GM19351 (cell line): ENCODE measurements around the gene TAS1R1.

Experiments
- ATAC-seq: cut with Tn5 transposase; IDR thresholded peaks from one replicate; pipeline ENCODE4 v1.9.1; 2021; ENCODE audit warnings: mild to moderate bottlenecking, moderate library complexity; ENCODE audit not compliant: unreplicated experiment

The TAS1R1 gene

DNA sequence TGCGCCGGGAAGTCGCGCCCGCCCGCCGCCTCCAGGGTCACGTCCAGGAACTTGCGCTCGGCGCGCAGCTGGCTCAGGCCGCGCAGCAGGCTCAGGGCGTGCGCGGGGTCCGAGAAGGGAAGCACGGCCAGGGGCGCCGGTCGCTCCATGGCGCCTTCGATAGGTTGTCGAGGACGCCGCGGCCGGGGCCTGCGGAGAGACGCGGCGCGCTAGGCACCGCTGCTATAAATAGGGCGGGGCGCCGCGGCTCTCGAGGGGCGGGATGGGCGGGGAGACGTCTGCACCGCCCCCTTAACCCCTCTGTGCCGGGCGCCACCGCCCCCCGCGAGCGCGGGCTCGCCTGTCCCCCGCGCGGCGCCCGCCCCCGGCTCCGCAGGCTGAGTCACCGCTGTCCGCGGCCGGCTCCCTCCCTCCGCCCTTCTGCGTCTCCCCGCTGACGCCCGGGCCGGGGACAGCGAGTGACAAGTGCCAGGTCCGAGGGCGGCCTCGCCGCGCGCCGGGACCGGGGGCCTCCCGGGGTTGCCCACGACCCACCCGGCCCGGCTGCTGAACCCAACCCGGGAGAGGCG, 47.6 kb downstream of the TAS1R1 start, which contains the start of gene KLHL21:
Gene KLHL21, minus strand, starts transcription at position 201 of the 569 bp plus-strand sequence. Its CDS starts 52 bp downstream, at position 149.
- peak; percentile 47 for ATAC-seq

- peak; percentile 29 for ATAC-seq
Observed at GRCh38 chr1:6603238-6603914, 48.3 kb downstream of the TAS1R1 start.

DNA sequence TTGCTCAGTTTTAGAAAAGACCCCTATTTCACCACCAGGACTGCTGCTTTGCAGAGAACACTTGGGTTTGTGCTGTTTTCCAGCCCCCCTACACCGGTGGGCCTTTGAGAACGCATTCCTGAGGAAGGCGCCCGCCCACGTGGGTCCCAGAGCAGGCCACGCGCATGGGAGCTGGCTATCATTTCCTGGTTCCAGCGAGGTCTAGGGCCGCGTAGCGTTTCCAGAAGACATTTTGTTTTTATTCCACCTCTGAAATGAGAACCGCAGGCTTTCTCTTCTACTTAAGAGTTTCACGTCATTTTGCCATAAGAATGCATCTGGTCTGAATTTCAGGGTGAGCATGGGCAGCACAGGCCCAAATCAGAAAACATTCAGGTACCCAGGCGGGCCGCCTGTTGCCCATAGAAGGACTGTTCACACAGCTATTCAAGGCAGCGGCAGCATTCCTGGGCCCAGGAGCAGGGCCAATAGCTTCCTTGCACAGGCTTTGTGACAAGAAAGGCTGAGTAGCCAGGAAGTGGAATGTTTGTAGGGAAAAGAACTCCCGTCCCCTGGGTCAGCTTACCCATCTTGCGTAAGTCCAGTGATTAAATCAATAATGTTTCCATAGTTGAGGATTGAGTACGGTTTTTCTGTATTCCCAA, 48.9 kb downstream of the TAS1R1 start:
- ATAC-seq = no peak

DNA sequence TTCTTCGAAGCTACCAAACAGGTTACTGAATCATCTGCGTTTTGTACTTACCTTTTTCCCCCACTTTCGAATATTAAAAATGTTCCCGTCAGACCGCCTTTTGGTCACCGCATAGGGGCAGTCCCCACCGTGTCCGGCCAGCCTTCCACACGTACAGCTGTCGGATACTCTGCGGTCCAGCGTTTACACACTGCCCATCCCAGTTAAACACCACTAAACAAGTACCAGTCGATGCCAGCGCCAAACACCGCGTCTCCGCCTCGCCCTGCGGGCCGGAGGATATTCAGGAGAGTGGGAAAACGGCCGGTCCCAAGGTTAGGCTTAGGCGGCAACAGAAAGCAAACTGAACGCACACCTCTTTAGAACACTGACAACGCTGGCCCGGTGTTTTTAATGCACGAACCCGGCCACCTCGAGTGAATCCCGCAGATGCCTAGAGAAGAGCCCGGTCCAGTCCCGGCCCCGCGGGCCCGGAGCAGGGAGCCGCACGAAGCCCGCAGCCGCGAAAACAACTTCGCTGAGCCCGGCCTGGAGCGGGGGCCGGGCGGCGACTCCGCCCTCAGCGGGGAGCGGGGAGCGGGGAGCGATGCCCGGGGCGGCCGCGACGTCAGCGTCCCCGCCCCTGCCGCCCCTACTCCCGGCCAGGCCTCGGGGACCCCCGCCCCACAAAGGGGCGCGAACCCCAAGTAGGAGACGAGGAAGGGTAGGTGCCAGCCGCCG, 57.7 kb downstream of the TAS1R1 start:
- ATAC-seq = peak; percentile 33

DNA sequence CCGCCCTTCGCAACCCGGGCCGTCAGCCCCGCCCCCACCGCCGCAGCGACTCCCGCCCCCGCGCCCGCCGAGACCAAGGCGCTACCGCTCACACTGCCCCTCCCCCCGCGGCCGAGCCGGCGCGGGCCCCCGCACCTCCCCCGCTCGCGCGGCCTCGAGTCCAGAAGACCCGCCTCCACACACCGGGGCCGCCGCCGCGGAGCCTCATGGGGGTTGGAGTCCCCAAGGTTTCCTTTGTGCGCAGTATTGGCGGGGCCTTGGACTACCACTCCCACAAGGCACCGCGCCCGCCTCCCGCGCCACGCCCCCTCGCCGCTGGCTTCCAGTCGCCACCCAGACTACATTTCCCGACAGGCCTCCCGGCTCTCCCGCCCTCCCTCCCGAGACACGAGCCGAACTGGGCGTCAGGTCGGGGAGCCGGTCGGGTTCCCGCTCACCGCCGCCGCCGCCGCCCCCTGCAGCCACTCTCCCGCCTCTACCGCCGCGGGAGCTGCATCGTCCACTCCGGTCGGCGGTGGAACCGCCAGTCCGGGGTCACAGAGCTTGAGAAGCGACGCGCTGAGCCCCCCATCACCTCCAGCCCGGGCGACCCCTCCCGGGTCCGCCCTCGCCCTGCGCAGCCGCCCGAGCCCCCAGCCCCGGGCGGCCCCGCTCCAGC, 58.4 kb downstream of the TAS1R1 start, which contains the start of gene PHF13:
Gene PHF13, plus strand, starts transcription at position 371 of the 658 bp plus-strand sequence. CDS start 336 bp downstream, outside the sequence.
- ATAC-seq = peak; percentile 88

- ATAC-seq = no peak
Observed at GRCh38 chr1:6614019-6614928, 59.2 kb downstream of the TAS1R1 start.

GRCh38 chr1:6614929-6615785, 60.0 kb downstream of the TAS1R1 start:
- ATAC-seq = no peak

DNA sequence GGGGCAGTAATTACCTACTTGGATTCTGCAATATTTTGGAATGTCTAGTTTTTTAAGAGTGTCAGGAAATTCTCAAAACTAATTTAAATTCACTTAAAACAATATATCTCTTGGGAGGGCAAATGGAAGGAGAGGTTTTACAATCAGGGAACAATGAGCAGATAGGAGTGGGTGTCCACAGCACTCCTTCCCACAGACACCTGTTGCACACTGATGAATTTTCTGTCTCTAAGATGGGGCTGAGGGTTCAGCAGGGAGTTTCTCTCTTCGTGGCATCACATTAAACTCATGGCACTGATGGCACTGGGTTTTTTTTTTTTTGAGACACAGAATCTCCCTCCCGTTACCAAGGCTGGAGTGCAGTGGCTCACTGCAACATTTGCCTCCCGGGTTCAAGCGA, 63.9 kb downstream of the TAS1R1 start:
- no peak for ATAC-seq

DNA sequence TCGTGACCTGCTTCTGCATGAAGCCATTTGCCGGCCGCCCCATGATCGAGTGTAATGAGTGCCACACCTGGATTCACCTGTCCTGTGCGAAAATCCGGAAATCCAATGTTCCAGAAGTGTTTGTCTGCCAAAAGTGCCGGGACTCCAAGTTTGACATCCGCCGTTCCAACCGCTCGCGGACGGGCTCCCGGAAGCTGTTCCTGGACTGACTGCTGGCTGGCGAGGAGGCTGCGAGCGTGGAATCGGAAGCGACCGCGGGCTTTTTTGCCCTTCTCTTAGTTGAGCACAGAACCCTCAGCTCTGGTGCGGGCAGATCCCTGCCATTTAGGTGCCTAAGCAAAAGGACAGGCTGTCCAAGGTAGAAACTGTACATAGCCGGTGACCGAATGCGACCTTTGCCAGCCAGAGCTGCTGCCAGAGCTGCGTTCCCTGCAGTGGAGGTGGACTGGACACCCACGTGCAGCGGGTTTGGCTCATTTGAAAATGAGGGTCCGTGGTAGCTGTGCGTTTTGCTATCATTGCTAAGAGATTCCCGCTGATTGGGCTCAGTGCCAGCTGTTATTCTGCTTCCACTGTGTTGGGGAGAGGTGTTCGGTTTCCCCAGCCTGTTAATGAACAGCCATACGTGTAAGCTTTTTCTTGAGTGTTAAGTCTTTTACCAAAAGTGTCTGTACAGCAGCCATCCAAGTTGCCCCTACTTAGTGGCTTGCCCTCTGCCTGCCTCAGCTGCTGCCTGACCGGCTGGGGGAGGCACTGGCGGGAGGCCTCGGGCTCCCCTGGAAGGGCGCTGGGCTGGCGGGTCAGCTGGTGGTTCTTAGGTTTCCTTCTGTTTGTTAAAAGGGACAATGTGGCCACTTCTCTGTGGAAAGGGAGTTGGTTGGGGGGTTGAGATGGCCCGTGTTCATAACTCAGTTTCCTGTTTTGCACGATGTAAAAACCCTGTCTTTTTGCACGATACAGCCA, 66.6 kb downstream of the TAS1R1 start:
- no peak for ATAC-seq

GRCh38 chr1:6622396-6623152, 67.5 kb downstream of the TAS1R1 start:
- ATAC-seq = no peak

GRCh38 chr1:6623269-6623965, 68.3 kb downstream of the TAS1R1 start:
- no peak for ATAC-seq

DNA sequence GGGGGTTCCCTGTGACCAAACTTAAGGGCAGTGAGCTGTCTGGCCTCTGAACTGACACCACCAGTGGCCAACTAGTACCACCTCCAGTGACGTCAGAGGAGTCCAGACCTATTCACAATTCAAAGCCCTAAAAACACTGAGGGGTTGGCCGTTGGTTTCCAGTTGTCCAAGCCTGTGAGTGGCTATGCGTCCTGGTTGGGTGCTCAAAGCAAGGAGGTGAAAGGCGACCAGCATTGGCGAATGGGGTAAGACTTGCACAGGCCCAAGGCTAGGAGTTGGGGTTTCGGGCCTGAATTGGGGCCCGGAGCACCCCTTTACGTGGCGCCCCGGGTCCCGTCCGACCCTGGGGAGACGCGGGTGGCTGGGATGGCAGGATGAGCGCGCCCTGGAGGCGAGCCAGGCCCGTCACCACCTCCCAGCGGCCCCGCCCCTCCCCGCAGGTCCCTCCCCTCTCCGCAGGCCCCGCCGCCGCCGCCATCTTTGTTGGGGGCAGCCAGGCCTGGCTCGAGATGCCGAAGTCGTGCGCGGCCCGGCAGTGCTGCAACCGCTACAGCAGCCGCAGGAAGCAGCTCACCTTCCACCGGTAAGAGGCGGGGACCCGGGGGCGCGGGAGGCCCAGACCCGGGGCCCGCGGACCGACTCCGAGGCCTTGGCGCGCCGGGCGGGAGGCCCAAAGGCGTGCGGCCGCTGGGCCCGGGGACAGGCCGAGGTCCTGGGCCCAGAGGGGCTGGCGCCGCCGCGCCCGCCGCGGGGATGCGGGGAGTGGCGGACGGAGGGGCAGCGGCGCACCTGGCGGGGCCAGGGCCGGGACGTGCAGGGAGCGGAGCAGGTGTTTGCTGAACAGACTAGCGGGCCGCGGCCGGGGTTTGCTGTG, 69.8 kb downstream of the TAS1R1 start, which contains the start of gene THAP3:
Gene THAP3, plus strand, starts transcription at position 159 of the 874 bp plus-strand sequence. Its CDS starts 351 bp downstream, at position 510.
- ATAC-seq = peak; percentile 86

DNA sequence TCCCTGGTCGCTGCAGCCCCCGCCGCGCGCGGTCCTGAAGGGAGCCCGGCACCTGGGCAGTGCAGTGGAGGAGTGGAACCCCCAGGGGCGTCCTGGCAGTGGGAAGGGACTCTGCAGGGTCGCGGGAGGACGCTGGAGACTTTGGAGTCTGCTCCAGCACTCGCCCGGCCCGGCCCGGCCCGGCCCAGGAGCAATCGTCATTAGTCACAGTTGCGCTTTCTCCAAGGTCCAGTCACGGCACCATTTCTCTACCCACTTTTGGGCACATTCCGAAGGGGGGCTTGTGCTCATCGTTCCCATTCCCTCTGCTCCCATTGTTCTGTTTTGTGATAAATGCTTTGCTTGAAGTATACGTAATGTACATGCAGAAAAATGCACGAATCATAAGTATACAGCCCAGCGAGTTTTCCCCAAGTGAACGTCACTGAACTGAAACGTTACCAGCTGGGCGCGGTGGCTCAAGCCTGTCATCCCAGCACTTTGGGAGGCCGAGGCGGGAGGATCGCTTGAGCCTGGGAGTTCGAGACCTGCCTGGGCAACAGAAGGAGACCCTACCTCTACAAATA, 70.6 kb downstream of the TAS1R1 start:
- no peak for ATAC-seq

GRCh38 chr1:6627031-6627430, 71.9 kb downstream of the TAS1R1 start:
- no peak for ATAC-seq
